ENCODE measurements around the gene TMCC2. TPM values are rescaled to one million over a fixed set of nuclear protein-coding genes. Genes with fewer than 3 reads are reported as not detected.

Gene TMCC2
- total and polyA plus RNA-seq, 2 donors (not counting 1 experiment from before 2014, with no cell fraction given) = 2.0 to 4.0 TPM

GRCh38 chr1:205267306-205267902 is 39.7 kb downstream of the TMCC2 start:
- intact Hi-C loops (cut with micrococcal nuclease) = no loop called here
- ChIA-PET POLR2A (interaction anchor here (0.7 kb wide), 1 partner anchor 72 kb away, joined by 4 read pairs; no protein-coding TSS in a partner anchor), CTCF (interaction anchor here (56.6 kb wide), 1 partner anchor 58 kb away, joined by 2421 read pairs; the partner anchor contains the start of gene NUAK2)
- Histone ChIP-seq H3K9me3 (ENCODE audit: control extremely low read depth in 1 of 3, control insufficient read depth in 2 of 3, insufficient read depth in 1 of 3, low read length in 2 of 3) (no peaks in the 10 kb centered on the region), H3K9ac (ENCODE audit: low read length) (no peak overlapping the region), H3K4me2 (replicated peaks; ENCODE audit: low read depth, low read length, poor library complexity, severe bottlenecking) (no peak overlapping the region), H3K36me3 (replicated peaks in 1 of 2; ENCODE audit: control extremely low read depth in 1 of 2, control insufficient read depth in 1 of 2, extremely low read depth in 1 of 2, insufficient read depth in 2 of 2, low read length in 1 of 2) (no peaks in the 10 kb centered on the region), H2AFZ (ENCODE audit: insufficient read depth, low read depth, low read length, poor library complexity, severe bottlenecking) (no peak overlapping the region), H3K27ac (ENCODE audit: low read length in 2 of 2) (no peak overlapping the region), H3K79me2 (ENCODE audit: control insufficient read depth, insufficient read depth, low read length) (no peaks in the 10 kb centered on the region), H3K27me3 (replicated peaks in 1 of 4; ENCODE audit: control extremely low read depth in 1 of 4, control insufficient read depth in 3 of 4, insufficient read depth in 4 of 4, low read length in 3 of 4) (peaks cover 0 to 10% (median 4%) of the 10 kb centered on the region in 4 experiments), H3K4me1 (ENCODE audit: control insufficient read depth in 2 of 2, insufficient read depth in 2 of 2, low read length in 2 of 2) (no peaks in the 10 kb centered on the region), H3K4me3 (ENCODE audit: control extremely low read depth in 1 of 5, extremely low read depth in 1 of 5, insufficient read depth in 1 of 5, low read depth in 2 of 5, low read length in 4 of 5) (no peak overlapping the region), H4K20me1 (ENCODE audit: control insufficient read depth, insufficient read depth, low read length, poor library complexity, severe bottlenecking) (no peaks in the 10 kb centered on the region)
- H3K9me3 Mint-ChIP-seq (ENCODE audit: insufficient read depth) = no peaks in the 10 kb centered on the region
- H3K4me1 Mint-ChIP-seq = no peaks in the 10 kb centered on the region
- TF ChIP-seq EZH2 (IDR thresholded peaks at IDR 0.05; ENCODE audit: borderline replicate concordance, insufficient read depth, low read depth, low read length, poor library complexity, severe bottlenecking) (no peak), CTCF (IDR thresholded peaks at IDR 0.05) (no peak)
- H3K27ac Mint-ChIP-seq = no peak overlapping the region
- WGBS (ENCODE audit: insufficient coverage) = 73% methylated on average over 3 of the region's 8 CpGs
- no peak for ATAC-seq (ENCODE audit: low read depth)
- no peaks in the 10 kb centered on the region for H3K27me3 Mint-ChIP-seq
- no peak for DNase-seq
- no peak overlapping the region for H3K4me3 Mint-ChIP-seq
